HCT116 (cell line): ENCODE results near the gene TAC4. TPM values are rescaled to one million over a fixed set of nuclear protein-coding genes. Genes with fewer than 3 reads are reported as not detected.

Experiments
- ATAC-seq: fragments of 200-7000 bp; cut with Tn5 transposase; 2 replicates; pipeline ENCODE4 v1.9.1; 2020; ENCODE audit warnings: mild to moderate bottlenecking, moderate library complexity
- BruUV-seq: library from RNA; stranded (reverse); fragments of 400-500 nt; replicated peaks from 2 replicates; lab custom pipeline; 2021; lab: Mats Ljungman, UMichigan
- CTCF ChIA-PET: fragments of 300-600 bp; sonication (Branson Sonifier 250); formaldehyde crosslinking; loops from one replicate; lab custom pipeline; 2021; ENCODE audit warnings: antibody characterized with exemption; lab: Charles Lee
- POLR2A ChIA-PET: fragments of 300-600, 350-600 bp; sonication (Branson Sonifier 250); formaldehyde crosslinking; loops from one replicate; lab custom pipeline; 2021; ENCODE audit warnings: antibody characterized with exemption; lab: Charles Lee
- RAD21 ChIA-PET, 2 experiments: fragments of 300-600 bp; sonication (Branson Sonifier 250); formaldehyde crosslinking; loops; one replicate each; lab custom pipeline; 2023; ENCODE audit warnings: low total read pairs in 2 of 2; ENCODE audit not compliant: uncharacterized antibody in 2 of 2, unreplicated experiment in 2 of 2, low non-redundant PET in 1 of 2; lab: Charles Lee
- DNase-seq: peaks from one replicate; pipeline ENCODE4 v3.0.0-alpha.2; 2010; ENCODE audit warnings: low read depth, low spot score
- H2AFZ ChIP-seq: fragments of 200-600 bp; shearing (Covaris generic), sonication (generic); 2 replicates; pipeline ENCODE4 v1.6.1; 2017; ENCODE audit warnings: low read depth, mixed run types, mixed read lengths, antibody characterized with exemption, low read length; ENCODE audit not compliant: poor library complexity, severe bottlenecking
- H3K27ac ChIP-seq: 2 replicates; pipeline ENCODE4 v1.5.1; 2012; ENCODE audit warnings: low read depth, low read length
- H3K27me3 ChIP-seq: fragments of 200-600 bp; sonication (generic); 2 replicates; pipeline ENCODE4 v1.6.1; 2016; ENCODE audit warnings: mixed run types, low read length, mixed read lengths; ENCODE audit not compliant: insufficient read depth
- H3K36me3 ChIP-seq, 2 experiments: fragments of 200-500 bp in 1 of 2; fragments of 200-600 bp in 1 of 2; sonication (Bioruptor generic) in 1 of 2; sonication (generic) in 1 of 2; 2 replicates each; pipeline versions ENCODE4 v1.5.1 to v1.6.1; 2014 to 2016; ENCODE audit warnings: low read length in 2 of 2, inconsistent platforms in 1 of 2, mixed read lengths in 1 of 2, mixed run types in 1 of 2; ENCODE audit not compliant: insufficient read depth in 2 of 2, control insufficient read depth in 1 of 2
- H3K4me1 ChIP-seq, 2 experiments: fragments of 200-600 bp in 1 of 2; sonication (generic) in 1 of 2; 2 replicates each; pipeline versions ENCODE4 v1.5.1 to v1.6.1; 2012 to 2017; ENCODE audit warnings: low read length in 2 of 2, inconsistent platforms in 1 of 2, mild to moderate bottlenecking in 1 of 2, mixed read lengths in 1 of 2, mixed run types in 1 of 2, moderate library complexity in 1 of 2; ENCODE audit not compliant: insufficient read depth in 2 of 2, control insufficient read depth in 1 of 2
- H3K4me2 ChIP-seq: fragments of 200-600 bp; sonication (generic); 2 replicates; pipeline ENCODE4 v1.6.1; 2017; ENCODE audit warnings: mixed run types, low read length, mixed read lengths
- H3K4me3 ChIP-seq, 2 experiments: fragments of 200-600 bp in 1 of 2; sonication (generic) in 1 of 2; replicated peaks in 1 of 2; 2 replicates each; pipeline ENCODE4 v1.5.1; 2011 to 2016; ENCODE audit warnings: low read length in 2 of 2, control low read depth in 1 of 2, low read depth in 1 of 2, mild to moderate bottlenecking in 1 of 2, mixed read lengths in 1 of 2, mixed run types in 1 of 2
- H3K79me2 ChIP-seq: fragments of 200-600 bp; sonication (generic); 2 replicates; pipeline ENCODE4 v1.6.1; 2017; ENCODE audit warnings: mild to moderate bottlenecking, mixed run types, low read length, moderate library complexity, mixed read lengths; ENCODE audit not compliant: insufficient read depth
- H3K9ac ChIP-seq: fragments of 200-600 bp; sonication (generic); 2 replicates; pipeline ENCODE4 v1.6.1; 2016; ENCODE audit warnings: low read length, mixed read lengths
- H3K9me2 ChIP-seq: fragments of 200-600 bp; sonication (generic), shearing (Covaris generic); 2 replicates; pipeline ENCODE4 v1.6.1; 2017; ENCODE audit warnings: mixed run types, mild to moderate bottlenecking, moderate library complexity; ENCODE audit not compliant: insufficient read depth
- H3K9me3 ChIP-seq, 2 experiments: fragments of 200-500 bp in 1 of 2; fragments of 200-600 bp in 1 of 2; sonication (Bioruptor generic) in 1 of 2; sonication (generic) in 1 of 2; 2 replicates each; pipeline ENCODE4 v1.6.1; 2014 to 2017; ENCODE audit warnings: low read length in 2 of 2, mixed read lengths in 2 of 2, inconsistent platforms in 1 of 2, low read depth in 1 of 2, mild to moderate bottlenecking in 1 of 2, mixed run types in 1 of 2, moderate library complexity in 1 of 2; ENCODE audit not compliant: control insufficient read depth in 1 of 2, insufficient read depth in 1 of 2
- H4K20me1 ChIP-seq: fragments of 200-600 bp; sonication (generic), shearing (Covaris generic); 2 replicates; pipeline ENCODE4 v1.6.1; 2017; ENCODE audit warnings: mixed run types, mild to moderate bottlenecking, moderate library complexity; ENCODE audit not compliant: insufficient read depth
- CBX3 ChIP-seq: IDR thresholded peaks from 2 replicates; pipeline ENCODE4 v1.6.1; 2012; ENCODE audit warnings: low read depth
- CTCF ChIP-seq, 3 experiments: fragments of 200-600 bp in 1 of 3; sonication (generic) in 1 of 3; IDR thresholded peaks in 2 of 3; conservative IDR thresholded peaks in 1 of 3; 2 replicates each; pipeline ENCODE4 v1.5.1; 2012 to 2017; ENCODE audit warnings: low read depth in 2 of 3, low read length in 2 of 3, antibody characterized with exemption in 1 of 3, borderline replicate concordance in 1 of 3, control low read depth in 1 of 3, mild to moderate bottlenecking in 1 of 3, mixed read lengths in 1 of 3, mixed run types in 1 of 3, moderate library complexity in 1 of 3; ENCODE audit not compliant: insufficient read depth in 1 of 3
- EGR1 ChIP-seq: IDR thresholded peaks from 2 replicates; pipeline ENCODE4 v1.6.1; 2012; ENCODE audit warnings: low read depth
- ELF1 ChIP-seq: IDR thresholded peaks from 2 replicates; pipeline ENCODE4 v1.6.1; 2012; ENCODE audit warnings: low read depth, borderline replicate concordance
- EZH2phosphoT487 ChIP-seq: fragments of 200-600 bp; IDR thresholded peaks from 2 replicates; pipeline ENCODE4 v1.6.1; 2018; ENCODE audit warnings: antibody characterized with exemption, borderline replicate concordance
- JUND ChIP-seq: IDR thresholded peaks from 2 replicates; pipeline ENCODE4 v1.6.1; 2012
- MAX ChIP-seq: IDR thresholded peaks from 2 replicates; pipeline ENCODE4 v1.6.1; 2012
- POLR2A ChIP-seq: IDR thresholded peaks from 2 replicates; pipeline ENCODE4 v1.7.0; 2011; ENCODE audit warnings: borderline replicate concordance; ENCODE audit not compliant: insufficient read depth, insufficient read length; ENCODE audit errors: extremely low read depth
- SP1 ChIP-seq: IDR thresholded peaks from 2 replicates; pipeline ENCODE4 v1.6.1; 2012; ENCODE audit warnings: low read depth
- SRF ChIP-seq: IDR thresholded peaks from 2 replicates; pipeline ENCODE4 v1.6.1; 2012; ENCODE audit warnings: low read depth
- ZFX ChIP-seq: fragments of 450-650 bp; IDR thresholded peaks from 2 replicates; pipeline ENCODE4 v1.6.1; 2017
- intact Hi-C: fragments of 100-400 bp; cut with micrococcal nuclease; formaldehyde crosslinking; loops from 2 replicates; pipeline ENCODE4 v1.10.0; 2022
- total RNA-seq: library from RNA; stranded (reverse); gene quantifications from one replicate; pipeline ENCODE4 v1.2.1, GENCODE V29; 2021; ENCODE audit not compliant: unreplicated experiment

TAC4 gene
- total RNA-seq, 1 experiment from 2014 or later, result not detected

- ChIA-PET RAD21 (no interaction called here), POLR2A (no interaction called here), CTCF (no interaction called here)
- no peak overlapping the region for H3K4me3 ChIP-seq
- no peaks in the 10 kb centered on the region for H3K27me3 ChIP-seq
- H3K9ac ChIP-seq, result no peak overlapping the region
- no peaks in the 10 kb centered on the region for H3K79me2 ChIP-seq
- intact Hi-C loops, result no loop called here
- H4K20me1 ChIP-seq, result no peaks in the 10 kb centered on the region
- DNase-seq (no peak), ATAC-seq (no peak)
- no peaks in the 10 kb centered on the region for H3K9me3 ChIP-seq
- H3K27ac ChIP-seq, result no peak overlapping the region
- no peaks in the 10 kb centered on the region for H3K9me2 ChIP-seq
- no peak overlapping the region for H2AFZ ChIP-seq
- BruUV-seq, result no TSS peak
- TF ChIP-seq CTCF (IDR thresholded peaks at IDR 0.05 in 2 of 3, conservative IDR thresholded peaks at IDR 0.05 in 1 of 3; ENCODE audit: borderline replicate concordance in 1 of 3, insufficient read depth in 1 of 3, low read depth in 2 of 3, low read length in 2 of 3) (no peak), ZFX (no peak), CBX3 (no peak), ELF1 (no peak), SP1 (no peak), MAX (no peak), JUND (no peak), EGR1 (no peak), POLR2A (no peak), EZH2phosphoT487 (no peak), SRF (no peak)
- peaks cover 25 to 35% of the 10 kb centered on the region in 2 experiments for H3K4me1 ChIP-seq
- no peaks in the 10 kb centered on the region for H3K36me3 ChIP-seq
- H3K4me2 ChIP-seq, result no peak overlapping the region
Measured at GRCh38 chr17:49891271-49891670, 43.4 kb upstream of the TAC4 start.
